Heart left ventricle (tissue), 13 donors: Measurements from ENCODE around the gene CAPN10.

Experiments used
- POLR2A ChIP-seq, 2 donors: fragments of 450-650 bp; IDR thresholded peaks; one replicate each; pipeline ENCODE4 v1.6.1; 2017; ENCODE audit warnings: antibody characterized with exemption in 2 of 2, mild to moderate bottlenecking in 2 of 2, moderate library complexity in 2 of 2
- TF ChIP-seq, protein P1 (sequence below), 12 donors: fragments of 200-600 bp; sonication (generic) in 4 of 12; IDR thresholded peaks; one replicate each; pipeline versions ENCODE4 v1.5.0 to v1.8.0; 2018 to 2022; ENCODE audit warnings: antibody characterized with exemption in 12 of 12, mild to moderate bottlenecking in 5 of 12
- donor health status: ischemic (EF 13 %, LVEDD 7.1; RV severe dilation, severe dysfunction).
- donor health status: DM: no; HTN: yes; CAD: no.
- donor health status: DM: no; HTN: no; CAD: no.
- donor health status: ischemic (EF 25% LVEDD 6.9; RV normal size, moderate dysfunction).
- donor health status: ischemic (EF 25% LVEDD 5.7; RV mildly dilated, moderate dysfunction).
- donor health status: ischemic (EF 35%, LVEDD 5.7; RV mildly dilated, moderate dysfunction).
- donor health status: nonischemic (EF 11% LVEDD 7.7; RV severe dilation, severe dysfunction).
- donor health status: DM: yes; HTN: yes; CAD: no.
- donor health status: PGD.
- donor health status: ischemic (EF 29% LVEDD 5.4; RV normal size, mild dysfunction).
- donor health status: nonischemic (EF 23%, LVEDD 6.1; RV moderate dilation, normal function).

DNA sequence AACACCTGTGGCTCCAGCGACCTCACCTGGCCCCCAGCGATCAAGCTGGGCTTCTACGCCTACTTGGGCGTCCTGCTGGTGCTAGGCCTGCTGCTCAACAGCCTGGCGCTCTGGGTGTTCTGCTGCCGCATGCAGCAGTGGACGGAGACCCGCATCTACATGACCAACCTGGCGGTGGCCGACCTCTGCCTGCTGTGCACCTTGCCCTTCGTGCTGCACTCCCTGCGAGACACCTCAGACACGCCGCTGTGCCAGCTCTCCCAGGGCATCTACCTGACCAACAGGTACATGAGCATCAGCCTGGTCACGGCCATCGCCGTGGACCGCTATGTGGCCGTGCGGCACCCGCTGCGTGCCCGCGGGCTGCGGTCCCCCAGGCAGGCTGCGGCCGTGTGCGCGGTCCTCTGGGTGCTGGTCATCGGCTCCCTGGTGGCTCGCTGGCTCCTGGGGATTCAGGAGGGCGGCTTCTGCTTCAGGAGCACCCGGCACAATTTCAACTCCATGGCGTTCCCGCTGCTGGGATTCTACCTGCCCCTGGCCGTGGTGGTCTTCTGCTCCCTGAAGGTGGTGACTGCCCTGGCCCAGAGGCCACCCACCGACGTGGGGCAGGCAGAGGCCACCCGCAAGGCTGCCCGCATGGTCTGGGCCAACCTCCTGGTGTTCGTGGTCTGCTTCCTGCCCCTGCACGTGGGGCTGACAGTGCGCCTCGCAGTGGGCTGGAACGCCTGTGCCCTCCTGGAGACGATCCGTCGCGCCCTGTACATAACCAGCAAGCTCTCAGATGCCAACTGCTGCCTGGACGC is 43.6 kb downstream of the CAPN10 start:
- no peak for TF ChIP-seq POLR2A (IDR thresholded peaks at IDR 0.05)
- TF ChIP-seq, protein P1, sequence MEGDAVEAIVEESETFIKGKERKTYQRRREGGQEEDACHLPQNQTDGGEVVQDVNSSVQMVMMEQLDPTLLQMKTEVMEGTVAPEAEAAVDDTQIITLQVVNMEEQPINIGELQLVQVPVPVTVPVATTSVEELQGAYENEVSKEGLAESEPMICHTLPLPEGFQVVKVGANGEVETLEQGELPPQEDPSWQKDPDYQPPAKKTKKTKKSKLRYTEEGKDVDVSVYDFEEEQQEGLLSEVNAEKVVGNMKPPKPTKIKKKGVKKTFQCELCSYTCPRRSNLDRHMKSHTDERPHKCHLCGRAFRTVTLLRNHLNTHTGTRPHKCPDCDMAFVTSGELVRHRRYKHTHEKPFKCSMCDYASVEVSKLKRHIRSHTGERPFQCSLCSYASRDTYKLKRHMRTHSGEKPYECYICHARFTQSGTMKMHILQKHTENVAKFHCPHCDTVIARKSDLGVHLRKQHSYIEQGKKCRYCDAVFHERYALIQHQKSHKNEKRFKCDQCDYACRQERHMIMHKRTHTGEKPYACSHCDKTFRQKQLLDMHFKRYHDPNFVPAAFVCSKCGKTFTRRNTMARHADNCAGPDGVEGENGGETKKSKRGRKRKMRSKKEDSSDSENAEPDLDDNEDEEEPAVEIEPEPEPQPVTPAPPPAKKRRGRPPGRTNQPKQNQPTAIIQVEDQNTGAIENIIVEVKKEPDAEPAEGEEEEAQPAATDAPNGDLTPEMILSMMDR (IDR thresholded peaks at IDR 0.05): no peak
